Right hindlimb (tissue), 1 donor: ENCODE data around the gene C1QTNF7.

Experiments
- DNase-seq: peaks from one replicate; pipeline ENCODE4 v3.0.0-alpha.2; 2018

C1QTNF7 gene

GRCh38 chr4:15414551-15415091 lies 13.2 kb upstream of the C1QTNF7 start:
- DNase-seq = no peak

DNA sequence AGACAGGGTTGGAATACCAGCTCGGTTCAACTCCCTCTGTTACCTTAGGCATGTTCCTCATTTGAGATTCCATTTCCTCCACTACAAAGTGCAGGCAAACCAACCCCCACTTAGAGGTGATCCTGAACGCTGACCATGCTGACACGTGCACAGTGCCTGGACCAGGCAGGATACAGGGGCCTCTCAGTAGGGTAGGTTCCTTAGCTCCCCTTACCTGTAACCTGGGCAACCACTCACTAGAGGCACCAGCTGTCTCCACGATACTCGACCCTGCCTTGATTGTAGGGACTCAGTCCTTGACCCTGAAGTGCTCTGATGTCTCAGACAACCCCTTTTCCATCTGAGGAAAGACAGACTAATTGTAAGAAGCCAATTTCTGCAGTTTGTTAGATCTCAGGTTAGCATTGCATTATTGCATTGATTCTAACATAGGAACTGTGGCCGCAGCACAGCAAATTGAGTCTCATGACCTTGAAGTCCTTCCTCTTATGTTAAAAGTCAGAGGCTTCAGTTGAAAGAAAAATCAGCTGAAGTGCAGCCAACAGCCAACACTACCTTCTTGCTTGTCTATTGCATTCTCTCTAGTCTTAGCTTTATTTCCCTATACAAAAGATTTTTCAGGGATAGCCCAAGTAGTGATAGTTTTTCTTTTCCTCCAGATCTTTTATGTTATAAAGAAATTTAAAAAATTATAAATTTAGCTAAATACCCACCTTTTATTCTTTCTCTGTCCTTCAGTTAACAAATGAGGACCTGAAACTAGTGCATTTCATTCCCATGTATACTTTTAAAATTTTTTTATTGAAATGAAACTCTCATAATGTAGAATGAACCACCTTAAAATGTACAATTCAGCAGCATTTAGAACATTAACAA lies 11.2 kb upstream of the C1QTNF7 start:
- DNase-seq = no peak

DNA sequence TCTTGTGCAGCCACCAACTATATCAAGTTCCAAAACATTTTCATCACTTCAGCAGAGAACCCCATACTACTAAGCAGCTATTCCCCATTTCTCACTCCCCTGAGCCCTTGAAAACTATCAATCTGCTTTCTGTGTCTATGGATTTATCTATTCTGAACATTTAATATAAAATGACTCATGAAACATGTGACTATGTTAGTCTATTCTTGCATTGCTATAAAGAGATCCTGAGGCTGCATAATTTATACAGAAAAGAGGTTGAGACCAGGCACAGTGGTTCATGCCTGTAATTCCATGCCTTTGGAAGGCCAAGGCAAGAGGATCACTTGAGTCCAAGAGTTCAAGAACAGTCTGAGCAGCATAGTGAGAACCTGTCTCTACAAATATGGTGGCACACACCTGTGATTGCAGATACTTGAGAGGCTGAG lies 10.6 kb upstream of the C1QTNF7 start:
- DNase-seq = no peak

- no peak for DNase-seq
Observed at GRCh38 chr4:15418956-15419355, 8.9 kb upstream of the C1QTNF7 start.

- DNase-seq = no peak
Observed at GRCh38 chr4:15420642-15421041, 7.2 kb upstream of the C1QTNF7 start.

DNA sequence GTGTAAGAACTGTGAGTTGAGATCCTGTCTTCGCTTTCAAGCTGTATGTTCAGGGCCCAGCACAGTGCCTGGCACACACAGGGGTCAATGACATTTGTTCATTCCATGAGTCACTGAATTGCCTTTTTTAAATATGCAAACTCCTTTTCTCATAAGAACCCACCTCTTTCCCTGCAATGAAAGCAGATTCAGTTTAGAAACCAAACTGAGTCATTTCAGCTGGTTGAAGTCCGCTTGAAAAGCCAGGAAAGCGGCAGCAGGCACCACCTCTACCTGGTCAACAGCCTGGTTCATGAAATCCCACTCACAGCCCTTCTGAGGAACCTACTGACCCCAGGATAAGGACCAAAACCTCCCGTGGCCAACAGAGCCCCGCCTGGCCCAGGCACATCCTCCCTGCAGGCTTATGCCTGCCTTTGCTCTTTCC lies 4.5 kb upstream of the C1QTNF7 start:
- DNase-seq = no peak

GRCh38 chr4:15425520-15425919 lies 2.3 kb upstream of the C1QTNF7 start:
- no peak for DNase-seq

DNA sequence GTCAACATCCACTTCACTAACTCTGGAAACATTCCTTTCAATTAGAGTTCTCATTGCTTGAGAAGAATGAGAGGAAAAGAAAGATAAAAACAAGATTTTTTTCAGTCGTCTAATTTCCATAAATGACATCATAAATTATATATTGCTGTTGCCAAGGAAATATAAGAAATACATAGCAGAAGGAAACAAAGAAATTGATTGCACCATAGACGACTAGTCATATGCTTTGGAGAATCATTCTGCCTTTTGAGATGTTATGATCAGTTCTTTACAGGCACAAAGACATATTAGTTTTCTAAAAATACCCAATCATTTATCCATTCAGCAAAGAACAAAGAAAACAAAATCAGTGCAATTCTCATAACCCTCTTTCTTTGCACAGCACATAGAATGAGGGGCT lies 672 bp upstream of the C1QTNF7 start:
- no peak for DNase-seq

DNA sequence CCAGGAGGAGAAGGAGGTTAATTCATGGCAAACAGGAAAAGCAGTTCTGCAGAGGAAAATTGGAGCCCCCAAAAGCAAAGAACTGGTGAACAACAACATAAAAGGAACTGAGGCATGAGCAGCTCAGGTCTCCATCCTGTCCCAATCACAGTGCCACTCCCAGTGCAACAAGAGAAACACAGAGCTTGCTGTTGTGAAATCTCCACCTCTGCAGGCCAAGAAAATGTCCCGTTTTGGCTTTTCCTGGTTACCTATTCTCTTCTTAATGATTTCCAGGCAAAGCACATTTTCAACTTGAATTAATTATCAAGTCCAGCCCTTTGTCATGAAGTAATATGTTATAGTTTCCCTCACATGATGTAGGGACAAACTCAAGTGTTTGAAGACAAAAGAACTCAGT lies 778 bp downstream of the C1QTNF7 start:
- no peak for DNase-seq

DNA sequence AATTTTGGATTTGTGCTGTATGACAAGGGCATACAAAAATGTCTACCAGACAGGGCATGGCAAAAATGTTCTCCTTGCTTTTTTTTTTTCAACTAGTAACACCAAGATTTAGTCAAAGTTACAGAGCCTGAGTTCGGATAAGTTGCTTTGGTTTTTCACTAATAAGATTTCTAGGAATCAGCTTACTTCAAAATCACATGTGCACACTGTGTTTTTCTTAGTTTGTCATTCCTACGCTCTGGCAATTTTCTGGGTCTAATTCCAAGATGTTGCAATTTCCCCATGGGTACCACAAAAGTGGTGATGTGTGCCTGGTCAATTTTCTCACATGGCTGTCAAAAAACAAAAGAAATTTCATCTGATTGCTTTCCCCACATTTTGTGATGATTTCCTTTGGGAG lies 6.3 kb downstream of the C1QTNF7 start:
- DNase-seq = no peak

DNA sequence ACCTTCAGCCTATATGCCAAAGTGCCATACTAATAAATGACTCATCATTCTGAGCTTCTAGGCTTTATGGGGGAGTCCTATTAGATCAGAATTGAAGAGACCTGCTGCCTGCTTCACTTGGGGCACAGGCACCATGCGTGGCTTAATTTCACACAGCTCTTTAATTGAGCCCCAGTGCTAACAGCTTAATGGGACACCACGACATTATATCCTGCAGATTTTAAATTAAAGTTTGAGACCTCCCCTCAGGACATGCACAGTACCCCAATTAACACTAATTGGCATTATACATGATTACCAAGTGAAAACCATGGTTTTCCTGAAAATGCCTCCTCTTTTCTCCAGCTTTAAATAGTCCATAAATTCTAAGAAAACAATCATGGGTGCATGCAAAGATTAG lies 6.8 kb downstream of the C1QTNF7 start:
- DNase-seq = no peak

DNA sequence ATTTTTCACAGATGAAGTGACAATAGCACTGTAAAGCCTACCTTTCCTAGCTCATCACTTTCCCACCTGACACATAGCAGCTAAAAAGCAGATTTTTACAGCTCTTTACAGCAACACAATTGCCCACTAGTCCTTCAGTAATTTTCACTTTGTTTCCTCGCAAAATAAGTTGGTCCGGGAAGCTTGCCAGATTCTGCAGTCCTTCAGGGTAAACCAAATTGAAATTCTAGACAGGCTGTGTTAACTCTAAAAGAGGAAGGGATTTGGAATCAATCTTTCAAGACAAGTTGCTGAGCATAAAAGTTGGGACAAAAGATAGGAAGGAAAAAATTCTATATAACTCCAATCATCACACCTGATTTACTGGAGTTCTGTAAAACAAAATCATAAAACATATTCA lies 8.7 kb downstream of the C1QTNF7 start:
- peak; percentile 45 for DNase-seq

GRCh38 chr4:15438939-15439524 lies 11.2 kb downstream of the C1QTNF7 start:
- no peak for DNase-seq

- DNase-seq = no peak
Observed at GRCh38 chr4:15443371-15444160, 15.7 kb downstream of the C1QTNF7 start.

GRCh38 chr4:15444276-15444675 lies 16.4 kb downstream of the C1QTNF7 start:
- no peak for DNase-seq

DNA sequence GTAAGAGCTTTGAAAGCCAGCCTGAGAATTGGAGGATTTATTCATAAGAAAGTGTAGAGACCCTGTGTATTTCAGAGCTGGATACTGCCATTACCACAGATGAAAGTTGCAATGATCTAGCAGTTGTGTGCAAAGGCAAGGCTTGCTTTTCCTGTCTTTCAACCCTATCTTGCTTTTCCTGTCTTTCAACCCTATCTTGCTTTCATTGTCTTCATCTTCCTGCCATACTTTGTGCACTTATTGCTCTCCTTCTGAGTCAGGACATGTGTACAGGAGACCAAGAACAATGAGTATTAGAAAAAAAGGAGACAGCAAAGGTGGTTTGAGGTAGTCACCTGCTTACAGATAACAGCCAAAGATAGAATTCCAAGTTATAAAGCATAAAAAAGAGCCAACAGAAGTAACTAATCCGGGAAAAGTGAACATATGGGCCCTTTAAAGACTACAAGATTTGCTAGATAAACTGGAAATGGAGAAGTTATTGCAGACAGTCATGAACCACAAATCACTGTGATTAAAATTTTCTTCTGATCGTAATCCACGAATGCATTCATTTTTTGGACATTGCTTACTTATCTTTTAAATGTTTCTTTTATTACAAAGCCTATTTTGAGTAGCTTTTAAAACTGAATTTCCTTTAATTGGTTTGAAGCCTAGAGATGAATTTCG lies 17.2 kb downstream of the C1QTNF7 start:
- no peak for DNase-seq

DNA sequence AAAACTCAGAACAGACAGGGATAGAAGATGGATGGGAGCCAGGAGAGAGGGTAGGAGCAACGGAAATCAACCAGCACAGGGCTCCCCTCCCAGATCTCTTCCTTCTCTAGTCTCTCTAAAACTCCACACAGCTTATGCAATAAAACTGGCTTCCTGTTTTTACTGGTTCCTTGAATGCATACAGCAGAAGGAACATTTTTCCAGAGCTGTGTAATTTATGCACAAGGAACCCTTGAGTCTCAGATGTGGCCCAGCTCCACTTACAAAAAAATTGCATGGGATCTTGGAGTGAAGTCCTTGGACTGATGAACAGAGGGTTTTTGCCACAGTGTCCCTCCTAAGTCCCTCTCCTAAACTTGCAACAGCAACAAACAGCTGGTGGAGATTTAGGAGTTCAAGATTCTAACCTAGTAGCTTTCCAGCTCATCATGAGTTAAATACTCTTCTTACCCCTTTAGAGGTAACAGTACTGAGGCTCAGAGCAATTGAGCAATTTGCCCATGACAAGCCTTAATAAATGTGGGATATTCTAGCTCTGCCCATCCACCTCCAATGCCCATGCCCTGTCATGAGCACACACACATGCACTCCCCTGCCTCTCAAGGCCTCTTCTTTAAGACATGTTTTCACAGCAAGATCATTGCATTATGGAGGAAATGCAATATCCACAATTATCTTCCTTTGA lies 23.5 kb downstream of the C1QTNF7 start:
- DNase-seq = no peak

DNA sequence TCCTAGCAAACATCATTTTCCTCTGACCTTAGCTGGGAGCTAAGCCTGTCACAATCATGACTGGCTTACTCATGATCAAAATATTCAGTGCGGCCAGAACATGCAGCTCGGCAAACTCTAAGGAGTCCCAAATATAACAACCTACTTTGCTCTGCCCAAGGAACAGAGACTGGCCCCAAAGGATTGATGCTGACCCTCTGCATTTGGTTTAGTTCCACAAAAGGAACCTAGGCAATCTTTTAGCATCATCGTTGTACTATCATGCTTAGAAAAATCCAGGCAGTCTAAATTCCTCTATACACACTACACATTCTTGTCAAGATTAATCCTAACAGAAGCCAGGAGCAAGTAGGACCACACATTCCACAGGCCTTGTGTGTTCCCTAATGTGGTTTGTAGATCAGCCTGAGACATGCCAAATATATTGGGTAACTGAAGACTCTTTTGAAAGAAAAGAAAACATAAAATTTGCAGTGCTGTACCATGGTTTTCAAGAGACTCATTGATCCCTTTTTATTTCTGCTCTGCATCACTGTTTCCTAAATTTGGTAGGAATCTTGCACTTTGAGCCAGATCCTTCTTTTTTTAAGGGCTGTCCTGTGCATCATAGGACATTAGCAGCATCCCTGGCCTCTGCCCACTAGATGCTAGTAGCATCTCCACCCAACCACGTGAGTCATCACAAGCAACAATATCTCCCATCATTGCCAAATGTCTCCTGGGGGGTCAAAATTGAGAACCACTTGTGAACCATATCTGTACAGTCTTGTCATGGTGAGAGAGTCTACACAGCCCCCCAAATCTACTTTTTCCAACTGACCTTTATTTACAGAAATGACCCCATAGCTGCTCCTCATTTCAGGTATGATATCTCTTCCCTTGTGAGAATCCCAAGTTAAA lies 24.3 kb downstream of the C1QTNF7 start:
- DNase-seq = no peak

DNA sequence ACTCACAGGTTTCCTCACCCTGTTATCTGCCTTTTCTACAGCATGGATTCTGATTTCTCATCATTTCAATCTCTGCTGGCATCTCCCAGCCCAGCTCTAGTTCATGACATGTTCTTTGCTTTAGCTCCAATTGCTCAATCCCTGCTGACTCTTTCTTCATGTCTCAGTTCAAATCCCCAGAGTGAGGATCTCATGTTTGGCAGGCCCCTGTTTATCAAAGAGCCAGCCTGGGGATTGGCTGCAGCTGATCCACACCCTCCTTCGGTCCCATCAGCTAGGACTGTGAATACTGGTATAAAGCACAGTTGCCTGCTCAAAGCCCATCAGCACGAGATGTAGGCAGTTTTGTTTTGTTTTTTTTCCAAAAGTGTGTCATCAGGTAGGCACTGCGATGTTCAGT lies 27.5 kb downstream of the C1QTNF7 start:
- no peak for DNase-seq

- no peak for DNase-seq
Observed at GRCh38 chr4:15457406-15458201, 29.8 kb downstream of the C1QTNF7 start.
